GM21515 (cell line): ENCODE data around the gene ADAMTS17.

ENCODE experiments used
- ATAC-seq: cut with Tn5 transposase; IDR thresholded peaks from one replicate; pipeline ENCODE4 v1.9.1; 2021; ENCODE audit not compliant: unreplicated experiment

ADAMTS17 gene

GRCh38 chr15:100252779-100253417, 88.9 kb downstream of the ADAMTS17 start:
- ATAC-seq: no peak

DNA sequence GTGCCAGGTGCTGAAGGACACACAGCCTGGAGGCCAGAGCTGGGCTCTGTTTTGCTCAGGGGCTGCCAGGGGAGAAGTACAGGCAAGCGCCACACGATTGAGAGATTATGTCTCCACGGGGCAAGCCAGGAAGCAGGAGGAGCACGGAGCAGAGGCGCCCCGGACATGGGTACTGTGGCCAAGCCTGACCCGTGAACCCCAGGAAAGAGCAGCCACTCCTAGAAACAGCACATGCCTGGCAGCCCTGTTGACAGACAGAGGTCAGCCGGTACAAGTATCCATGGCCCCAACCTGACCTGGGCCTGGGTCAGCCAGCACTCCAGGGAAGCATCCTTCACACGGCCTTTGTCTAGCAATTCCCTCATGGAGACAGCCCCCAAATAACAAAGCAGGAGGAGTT, 89.4 kb downstream of the ADAMTS17 start:
- no peak for ATAC-seq

- no peak for ATAC-seq
Measured at GRCh38 chr15:100250176-100250800, 91.5 kb downstream of the ADAMTS17 start.

- no peak for ATAC-seq
Measured at GRCh38 chr15:100249096-100249815, 92.5 kb downstream of the ADAMTS17 start.

DNA sequence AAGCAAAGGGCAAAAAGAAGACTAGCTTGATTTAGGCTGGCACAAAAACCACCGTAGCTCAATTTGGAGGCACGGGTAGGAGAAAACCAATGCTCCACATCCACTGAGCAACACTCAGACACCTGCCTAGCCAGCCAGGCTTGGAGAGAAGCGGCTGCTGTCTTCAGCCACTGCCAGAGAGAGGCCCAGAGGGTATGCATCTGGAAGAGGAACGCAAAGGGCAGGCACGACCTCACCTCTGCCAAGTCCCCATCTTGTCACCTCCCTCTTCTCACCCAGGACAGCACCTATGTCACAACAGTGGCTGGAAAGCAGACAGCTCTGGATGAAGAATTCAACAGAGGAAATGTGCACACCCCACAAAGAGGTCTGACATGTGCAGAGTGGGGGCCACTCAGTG, 93.5 kb downstream of the ADAMTS17 start:
- ATAC-seq: no peak

- no peak for ATAC-seq
Measured at GRCh38 chr15:100247228-100248225, 94.2 kb downstream of the ADAMTS17 start.

DNA sequence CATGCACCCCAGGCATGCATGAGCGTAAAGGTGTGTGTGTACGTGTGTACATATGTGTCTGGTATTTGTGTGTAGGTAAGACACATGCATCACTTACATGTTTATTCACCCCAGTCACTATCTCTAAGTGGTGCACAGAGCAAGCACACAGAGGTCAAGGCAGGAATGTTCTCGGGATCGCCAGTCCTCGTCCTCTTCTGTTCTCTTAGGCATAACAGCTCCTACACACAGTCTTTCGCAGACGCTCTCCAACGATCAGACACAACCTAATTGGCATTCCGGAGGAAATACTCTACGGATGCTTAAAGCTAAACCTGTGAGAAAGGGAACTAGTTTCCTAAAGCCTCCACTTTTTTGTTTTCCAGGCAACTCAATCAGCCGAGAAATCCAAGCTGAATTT, 95.9 kb downstream of the ADAMTS17 start:
- ATAC-seq: no peak

DNA sequence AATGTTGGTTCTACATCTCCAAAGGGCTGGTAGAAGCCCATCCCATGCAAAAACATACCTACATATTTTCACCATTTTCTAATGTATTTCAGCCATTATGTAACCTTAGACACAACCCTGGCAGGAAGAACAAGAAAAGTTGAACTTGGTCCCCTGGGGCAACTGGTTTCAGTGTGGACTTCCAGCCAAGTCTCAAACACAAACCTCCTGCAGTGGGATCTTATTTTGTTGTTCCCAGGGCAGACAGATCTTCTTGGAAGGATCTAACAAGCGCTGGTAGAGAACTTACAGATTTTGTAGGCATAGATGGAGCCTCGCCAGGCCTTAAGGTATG, 96.3 kb downstream of the ADAMTS17 start:
- no peak for ATAC-seq

GRCh38 chr15:100244796-100245486, 96.8 kb downstream of the ADAMTS17 start:
- no peak for ATAC-seq

DNA sequence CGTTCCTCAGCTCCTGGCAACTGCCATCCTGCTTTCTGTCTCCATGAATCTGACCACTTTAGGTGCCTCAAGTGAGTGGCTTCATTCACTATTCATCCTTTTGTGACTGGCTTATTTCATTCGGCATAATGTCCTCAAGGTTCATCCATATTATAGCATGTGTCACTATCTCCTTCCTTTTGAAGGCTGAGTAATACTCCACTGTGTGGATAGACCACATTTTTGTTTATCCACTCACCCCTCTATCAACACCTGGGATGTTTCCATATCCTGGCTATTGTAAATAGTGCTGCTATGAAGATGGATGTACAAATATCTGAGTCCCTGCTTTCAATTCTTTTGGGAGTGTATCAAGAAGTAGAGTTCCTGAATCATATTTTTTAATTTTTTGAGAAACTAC, 98.8 kb downstream of the ADAMTS17 start:
- no peak for ATAC-seq

GRCh38 chr15:100241572-100242482, 99.9 kb downstream of the ADAMTS17 start:
- ATAC-seq: no peak

DNA sequence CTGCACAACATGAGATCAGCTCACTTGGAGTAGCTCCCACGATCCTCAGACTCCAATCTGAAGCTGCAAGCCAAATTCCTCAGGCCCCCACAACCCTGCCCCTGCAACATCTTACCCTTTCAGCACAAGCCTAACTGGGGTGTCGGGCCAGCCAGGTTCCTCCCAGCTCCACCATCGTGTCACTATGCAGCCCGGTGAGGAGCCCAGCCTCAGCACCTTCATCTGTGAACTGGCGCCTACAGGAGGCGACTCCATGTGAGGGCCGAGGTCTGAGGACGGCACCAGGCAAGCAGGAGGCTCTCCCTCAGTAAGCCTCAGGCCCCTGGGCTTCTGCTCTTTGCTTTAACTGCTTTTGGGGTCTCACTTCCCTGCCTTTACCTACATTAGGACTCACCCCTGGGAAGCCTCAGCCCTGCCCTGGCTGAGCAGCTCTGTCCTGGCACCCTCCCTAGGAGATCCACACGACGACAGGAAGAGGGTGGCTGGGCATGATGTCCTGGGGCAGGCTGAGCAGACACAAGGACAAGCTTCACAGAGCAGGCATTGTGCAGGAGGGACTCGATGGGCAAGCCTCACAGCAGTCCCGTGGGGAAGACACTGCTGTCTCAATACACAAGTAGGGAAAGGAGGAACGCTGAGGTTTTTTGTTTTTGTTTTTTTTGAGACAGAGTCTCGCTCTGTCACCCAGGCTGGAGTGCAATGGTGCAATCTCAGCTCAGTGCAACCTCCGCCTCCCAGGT, 104.6 kb downstream of the ADAMTS17 start:
- no peak for ATAC-seq

GRCh38 chr15:100235030-100235617, 106.7 kb downstream of the ADAMTS17 start:
- no peak for ATAC-seq

DNA sequence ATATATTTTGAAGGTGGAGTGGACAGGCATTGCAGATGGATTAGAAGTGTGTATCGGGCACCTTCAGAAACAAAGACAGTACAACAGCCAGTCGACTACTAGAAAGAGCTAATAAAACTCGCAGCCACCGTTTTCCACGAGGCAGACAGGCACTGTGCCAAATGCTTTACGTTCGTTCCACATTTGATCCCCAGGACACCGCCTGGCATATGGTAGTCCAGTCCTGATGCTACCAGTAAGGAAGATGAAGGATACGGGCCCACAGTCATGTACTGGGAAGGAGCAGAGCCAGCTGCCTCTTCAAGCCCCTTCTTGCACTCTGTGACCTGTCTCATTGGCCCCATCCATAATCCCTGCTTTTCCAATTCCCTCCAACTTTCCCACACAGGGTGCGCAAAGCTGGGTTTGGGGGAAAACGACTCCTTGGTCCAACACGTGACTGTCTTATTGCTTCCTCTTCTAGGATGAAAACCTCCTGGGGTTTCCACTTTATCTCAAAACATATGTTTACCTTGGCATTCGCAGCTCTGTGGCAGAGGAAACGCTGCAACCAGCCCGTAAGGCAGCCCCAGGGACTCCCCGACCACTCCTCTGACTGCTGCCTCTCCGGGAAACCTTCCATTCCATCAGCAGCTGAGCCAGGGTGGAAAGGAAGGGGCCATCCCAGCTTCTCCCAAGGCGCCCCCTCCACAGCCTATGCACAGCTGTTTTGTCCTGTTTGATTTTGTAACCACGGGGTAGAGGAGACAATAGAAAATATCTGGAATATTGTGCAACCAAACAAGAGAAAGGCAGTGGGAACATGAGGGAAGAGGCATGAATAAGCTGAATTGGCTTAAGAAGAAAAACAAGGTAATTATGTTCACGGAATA, 107.4 kb downstream of the ADAMTS17 start:
- no peak for ATAC-seq

GRCh38 chr15:100230784-100231183, 111.0 kb downstream of the ADAMTS17 start:
- no peak for ATAC-seq

GRCh38 chr15:100229181-100230163, 112.3 kb downstream of the ADAMTS17 start:
- ATAC-seq: no peak
